ENCODE data around the gene TPK1. TPM values are rescaled to one million over a fixed set of nuclear protein-coding genes. Genes with fewer than 3 reads are reported as not detected.
A peak's percentile ranks its signal among the peaks of the same experiment; 100 is the strongest.

The TPK1 gene
- total and polyA plus RNA-seq, 2 donors: 6.7 to 7.4 TPM

DNA sequence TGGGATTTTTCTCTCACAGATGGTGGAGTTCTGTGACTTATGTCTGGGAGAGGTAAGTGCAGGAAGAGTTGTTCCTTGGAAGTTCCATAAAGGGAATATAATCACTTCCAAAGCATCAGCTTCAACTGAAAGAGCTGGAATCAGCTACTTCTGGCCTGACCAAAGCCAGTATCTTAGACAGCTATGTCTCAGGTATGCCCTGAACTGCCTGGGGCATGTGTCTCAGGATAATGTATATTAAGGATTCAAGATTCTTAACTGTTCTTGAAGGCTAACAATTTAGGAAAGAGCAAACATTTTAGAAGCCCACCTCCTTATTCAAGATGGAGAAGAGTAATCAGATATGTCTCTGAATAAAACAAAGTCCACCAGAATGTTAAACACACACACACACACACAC is 420.0 kb downstream of the TPK1 start:
- H3K9me3 ChIP-seq (ENCODE audit: control insufficient read depth in 2 of 2, insufficient read depth in 1 of 2, low read length in 1 of 2): peaks cover 0 to 6% of the 10 kb centered on the region in 2 donors
- H3K4me1 ChIP-seq (ENCODE audit: control insufficient read depth in 2 of 2, insufficient read depth in 2 of 2, low read length in 2 of 2): no peaks in the 10 kb centered on the region
- H3K36me3 ChIP-seq (ENCODE audit: control insufficient read depth in 2 of 2, insufficient read depth in 2 of 2, low read length in 1 of 2): no peaks in the 10 kb centered on the region
- no peak overlapping the region for H3K27ac ChIP-seq (ENCODE audit: low read depth in 1 of 2, low read length in 1 of 2)
- no peaks in the 10 kb centered on the region for H3K27me3 ChIP-seq (ENCODE audit: control insufficient read depth in 2 of 2, insufficient read depth in 1 of 2, low read length in 1 of 2)
- DNase-seq (ENCODE audit: low read depth in 6 of 9, low spot score in 9 of 9): no peak
- H3K4me3 ChIP-seq (ENCODE audit: low read length in 2 of 2): no peak overlapping the region

DNA sequence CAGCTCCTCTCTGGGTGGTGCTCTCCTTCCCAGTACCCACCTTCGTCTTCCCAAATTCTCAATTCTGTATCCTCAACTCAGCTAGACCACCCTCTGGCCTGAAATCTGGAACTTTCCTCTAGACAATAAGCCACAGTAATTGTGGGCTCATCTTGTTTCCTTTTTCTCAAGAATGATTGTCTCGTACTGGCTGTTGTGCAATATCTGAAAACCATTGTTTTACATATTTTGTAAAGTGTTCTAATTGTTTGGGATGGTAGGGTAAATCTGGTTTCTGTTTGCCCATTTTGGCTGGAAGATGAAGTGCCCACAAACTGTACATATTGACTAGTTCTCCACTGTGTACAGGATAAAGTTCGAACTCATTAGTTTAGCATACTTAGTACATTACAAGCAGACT is 421.0 kb downstream of the TPK1 start:
- Histone ChIP-seq H3K27ac (ENCODE audit: low read depth in 1 of 2, low read length in 1 of 2) (no peak overlapping the region), H3K4me1 (ENCODE audit: control insufficient read depth in 2 of 2, insufficient read depth in 2 of 2, low read length in 2 of 2) (no peaks in the 10 kb centered on the region), H3K36me3 (ENCODE audit: control insufficient read depth in 2 of 2, insufficient read depth in 2 of 2, low read length in 1 of 2) (no peaks in the 10 kb centered on the region), H3K4me3 (ENCODE audit: low read length in 2 of 2) (no peak overlapping the region), H3K9me3 (ENCODE audit: control insufficient read depth in 2 of 2, insufficient read depth in 1 of 2, low read length in 1 of 2) (peaks cover 0 to 6% of the 10 kb centered on the region in 2 donors), H3K27me3 (ENCODE audit: control insufficient read depth in 2 of 2, insufficient read depth in 1 of 2, low read length in 1 of 2) (no peaks in the 10 kb centered on the region)
- 88% methylated on average over 3 of the region's 3 CpGs for WGBS
- no peak for DNase-seq (ENCODE audit: low read depth in 6 of 9, low spot score in 9 of 9)

DNA sequence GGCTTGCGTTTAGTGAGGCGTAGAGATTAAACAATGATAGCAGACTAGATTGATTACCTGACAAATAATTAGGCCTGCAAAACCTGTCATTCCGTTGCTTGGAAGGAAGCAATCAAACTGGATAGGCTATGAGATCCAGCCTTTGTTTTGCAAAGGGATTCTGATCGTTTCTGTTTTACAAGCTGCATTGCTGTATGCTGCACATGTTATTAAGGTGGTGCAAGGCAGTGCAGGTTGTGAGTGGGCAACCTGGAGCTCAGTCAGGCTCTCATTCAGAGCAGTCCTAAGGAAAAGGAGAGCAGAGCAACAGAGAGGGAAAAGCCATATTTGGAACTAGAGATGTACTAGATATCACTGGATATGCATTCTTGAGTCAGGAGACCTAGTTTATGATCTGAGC is 425.4 kb downstream of the TPK1 start:
- Histone ChIP-seq H3K27me3 (ENCODE audit: control insufficient read depth in 2 of 2, insufficient read depth in 1 of 2, low read length in 1 of 2) (no peaks in the 10 kb centered on the region), H3K27ac (ENCODE audit: low read depth in 1 of 2, low read length in 1 of 2) (no peak overlapping the region), H3K36me3 (ENCODE audit: control insufficient read depth in 2 of 2, insufficient read depth in 2 of 2, low read length in 1 of 2) (no peaks in the 10 kb centered on the region), H3K9me3 (ENCODE audit: control insufficient read depth in 2 of 2, insufficient read depth in 1 of 2, low read length in 1 of 2) (no peaks in the 10 kb centered on the region), H3K4me1 (ENCODE audit: control insufficient read depth in 2 of 2, insufficient read depth in 2 of 2, low read length in 2 of 2) (no peaks in the 10 kb centered on the region), H3K4me3 (ENCODE audit: low read length in 2 of 2) (no peak overlapping the region)
- no peak for DNase-seq (ENCODE audit: low read depth in 6 of 9, low spot score in 9 of 9)
- WGBS: 50% methylated on average over 4 of the region's 4 CpGs

DNA sequence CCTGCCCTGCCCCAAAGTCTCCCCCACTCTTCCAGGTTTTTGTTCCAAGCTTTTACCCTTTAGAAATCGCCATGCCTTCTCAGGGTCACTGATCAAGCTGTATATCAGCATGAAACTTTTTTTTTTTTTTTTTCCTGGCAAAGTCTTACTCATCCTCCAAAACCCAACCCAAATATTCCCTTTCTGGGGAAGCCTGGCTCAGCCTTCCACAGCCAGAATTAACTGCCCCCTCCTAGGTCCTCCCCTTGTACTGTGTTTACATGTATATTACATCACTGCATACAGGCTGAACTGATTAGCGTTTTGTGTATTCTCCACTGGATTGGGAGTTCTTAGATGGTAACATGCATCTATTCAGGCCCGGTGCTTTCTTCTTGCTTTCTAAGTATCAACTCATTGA is 427.7 kb downstream of the TPK1 start:
- no peaks in the 10 kb centered on the region for H3K9me3 ChIP-seq (ENCODE audit: control insufficient read depth in 2 of 2, insufficient read depth in 1 of 2, low read length in 1 of 2)
- no peaks in the 10 kb centered on the region for H3K4me1 ChIP-seq (ENCODE audit: control insufficient read depth in 2 of 2, insufficient read depth in 2 of 2, low read length in 2 of 2)
- 90% methylated on average over 3 of the region's 3 CpGs for WGBS
- H3K4me3 ChIP-seq (ENCODE audit: low read length in 2 of 2): no peak overlapping the region
- H3K27me3 ChIP-seq (ENCODE audit: control insufficient read depth in 2 of 2, insufficient read depth in 1 of 2, low read length in 1 of 2): no peaks in the 10 kb centered on the region
- H3K36me3 ChIP-seq (ENCODE audit: control insufficient read depth in 2 of 2, insufficient read depth in 2 of 2, low read length in 1 of 2): no peaks in the 10 kb centered on the region
- DNase-seq (ENCODE audit: low read depth in 6 of 9, low spot score in 9 of 9): no peak
- H3K27ac ChIP-seq (ENCODE audit: low read depth in 1 of 2, low read length in 1 of 2): peak overlapping the region in 1 of 2 donors; percentile 64

DNA sequence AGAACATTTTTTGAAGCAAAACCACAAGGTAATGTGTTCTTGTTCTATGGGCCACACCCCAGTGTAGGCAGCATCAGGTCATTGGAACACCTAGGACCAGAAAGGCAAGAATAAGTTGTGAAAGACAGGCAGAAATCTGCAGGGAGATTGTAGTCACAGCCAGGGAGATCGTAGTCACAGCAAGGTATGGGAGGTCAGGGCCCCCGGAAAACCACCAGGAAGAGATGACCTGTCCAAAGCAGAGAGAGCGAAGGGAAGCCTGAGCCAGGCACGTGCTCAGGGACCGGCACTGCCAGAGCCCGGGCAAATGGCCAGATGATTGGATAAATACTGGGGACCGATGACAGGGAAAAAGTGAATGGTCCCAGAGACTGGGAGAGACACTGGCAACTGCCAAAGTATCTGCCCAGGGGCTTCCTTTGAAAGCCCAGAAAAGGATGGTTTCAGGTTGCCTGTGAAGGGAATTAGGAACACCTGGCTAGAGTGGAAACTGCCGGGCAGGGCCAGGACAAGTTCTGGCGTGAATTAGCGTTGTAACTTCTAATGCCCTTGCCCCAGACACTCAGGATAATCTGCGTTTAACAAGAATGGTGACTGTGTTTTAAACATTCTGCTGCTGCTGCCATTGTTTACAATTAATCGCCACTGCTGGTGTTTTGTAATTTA is 428.5 kb downstream of the TPK1 start:
- 93% methylated on average over 12 of the region's 12 CpGs for WGBS
- Histone ChIP-seq H3K4me3 (ENCODE audit: low read length in 2 of 2) (no peak overlapping the region), H3K36me3 (ENCODE audit: control insufficient read depth in 2 of 2, insufficient read depth in 2 of 2, low read length in 1 of 2) (no peaks in the 10 kb centered on the region), H3K27me3 (ENCODE audit: control insufficient read depth in 2 of 2, insufficient read depth in 1 of 2, low read length in 1 of 2) (no peaks in the 10 kb centered on the region), H3K4me1 (ENCODE audit: control insufficient read depth in 2 of 2, insufficient read depth in 2 of 2, low read length in 2 of 2) (no peaks in the 10 kb centered on the region), H3K27ac (ENCODE audit: low read depth in 1 of 2, low read length in 1 of 2) (peak overlapping the region; percentile 19 to 32), H3K9me3 (ENCODE audit: control insufficient read depth in 2 of 2, insufficient read depth in 1 of 2, low read length in 1 of 2) (no peaks in the 10 kb centered on the region)
- DNase-seq (ENCODE audit: low read depth in 6 of 9, low spot score in 9 of 9): peak in 1 of 9 donors; percentile 11

DNA sequence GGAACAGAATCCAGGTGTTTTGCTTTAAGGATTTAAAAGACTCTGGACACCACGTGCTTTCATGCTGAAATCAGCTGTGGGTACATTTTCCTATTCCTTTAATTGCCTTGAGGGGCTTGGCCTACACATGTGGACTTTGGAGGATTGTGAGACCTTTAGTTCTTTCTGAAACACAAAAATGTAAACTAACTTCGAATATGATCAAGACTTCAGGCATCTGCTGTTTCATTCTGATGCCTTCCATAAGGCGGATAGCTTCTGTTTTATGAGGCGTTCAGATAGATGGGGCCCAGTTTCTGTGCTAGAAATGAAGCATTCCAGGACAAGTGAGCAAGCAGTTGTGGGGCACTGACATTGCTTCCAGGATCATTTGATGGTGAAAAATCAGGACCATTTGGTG is 430.9 kb downstream of the TPK1 start:
- H3K9me3 ChIP-seq (ENCODE audit: control insufficient read depth in 2 of 2, insufficient read depth in 1 of 2, low read length in 1 of 2): no peaks in the 10 kb centered on the region
- no peaks in the 10 kb centered on the region for H3K36me3 ChIP-seq (ENCODE audit: control insufficient read depth in 2 of 2, insufficient read depth in 2 of 2, low read length in 1 of 2)
- H3K4me3 ChIP-seq (ENCODE audit: low read length in 2 of 2): no peak overlapping the region
- WGBS: 96% methylated on average over 4 of the region's 4 CpGs
- no peaks in the 10 kb centered on the region for H3K4me1 ChIP-seq (ENCODE audit: control insufficient read depth in 2 of 2, insufficient read depth in 2 of 2, low read length in 2 of 2)
- no peaks in the 10 kb centered on the region for H3K27me3 ChIP-seq (ENCODE audit: control insufficient read depth in 2 of 2, insufficient read depth in 1 of 2, low read length in 1 of 2)
- no peak overlapping the region for H3K27ac ChIP-seq (ENCODE audit: low read depth in 1 of 2, low read length in 1 of 2)
- no peak for DNase-seq (ENCODE audit: low read depth in 6 of 9, low spot score in 9 of 9)

DNA sequence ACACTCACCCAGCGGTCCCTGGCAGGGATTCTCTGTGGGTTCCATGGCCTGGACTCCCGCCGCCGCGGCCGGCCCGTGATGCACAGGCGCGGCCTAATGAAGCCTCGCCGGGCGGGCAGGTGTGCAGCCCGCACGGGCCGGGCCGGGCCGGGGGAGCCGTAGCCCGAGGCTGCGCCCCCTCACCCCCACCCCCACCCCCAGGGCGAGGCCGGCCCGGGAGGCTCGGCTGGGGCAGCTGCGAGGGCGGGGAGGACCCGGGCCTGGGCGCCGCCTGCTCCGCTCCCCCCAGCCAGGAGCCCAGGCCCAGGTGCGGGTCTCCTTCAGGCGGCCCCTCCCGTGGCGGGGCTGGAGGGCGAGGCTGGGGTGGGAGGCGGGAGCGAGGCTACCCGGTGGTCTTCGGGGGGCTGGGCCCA is 432.2 kb downstream of the TPK1 start, which contains the start of gene NOBOX:
NOBOX (minus strand) TSS at position 45 of the 413 bp plus-strand sequence.
- Histone ChIP-seq H3K4me3 (ENCODE audit: low read length in 2 of 2) (no peak within 1 kb of the TSS), H3K36me3 (ENCODE audit: control insufficient read depth in 2 of 2, insufficient read depth in 2 of 2, low read length in 1 of 2) (no peaks in the 10 kb centered on the region), H3K27me3 (ENCODE audit: control insufficient read depth in 2 of 2, insufficient read depth in 1 of 2, low read length in 1 of 2) (no peaks in the 10 kb centered on the region), H3K9me3 (ENCODE audit: control insufficient read depth in 2 of 2, insufficient read depth in 1 of 2, low read length in 1 of 2) (no peaks in the 10 kb centered on the region), H3K4me1 (ENCODE audit: control insufficient read depth in 2 of 2, insufficient read depth in 2 of 2, low read length in 2 of 2) (no peaks in the 10 kb centered on the region), H3K27ac (ENCODE audit: low read depth in 1 of 2, low read length in 1 of 2) (no peak within 1 kb of the TSS)
- no peak for DNase-seq (ENCODE audit: low read depth in 6 of 9, low spot score in 9 of 9)
- 96% methylated on average over 39 of the region's 39 CpGs for WGBS

DNA sequence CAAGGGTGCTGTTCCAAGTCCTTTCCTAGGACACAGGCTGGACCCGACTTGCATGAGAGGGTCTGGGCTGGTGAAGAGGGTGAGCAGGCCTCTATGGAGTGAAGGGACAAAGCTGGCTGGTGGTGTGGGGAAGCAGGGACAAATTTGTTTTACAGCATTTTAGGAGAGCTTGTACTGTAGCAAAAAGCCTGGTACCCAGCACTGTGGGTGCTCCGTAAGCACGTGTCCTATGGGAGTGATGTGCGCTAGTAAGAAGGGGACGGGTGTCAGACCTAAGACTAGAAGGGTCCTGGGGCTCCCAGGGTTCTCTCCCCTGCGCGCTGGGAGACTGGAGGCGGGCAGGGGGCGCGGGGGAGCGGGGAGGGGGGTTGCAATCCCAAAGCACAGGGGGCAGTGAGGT is 432.8 kb downstream of the TPK1 start:
- Histone ChIP-seq H3K36me3 (ENCODE audit: control insufficient read depth in 2 of 2, insufficient read depth in 2 of 2, low read length in 1 of 2) (no peaks in the 10 kb centered on the region), H3K4me1 (ENCODE audit: control insufficient read depth in 2 of 2, insufficient read depth in 2 of 2, low read length in 2 of 2) (no peaks in the 10 kb centered on the region), H3K4me3 (ENCODE audit: low read length in 2 of 2) (no peak overlapping the region), H3K27me3 (ENCODE audit: control insufficient read depth in 2 of 2, insufficient read depth in 1 of 2, low read length in 1 of 2) (no peaks in the 10 kb centered on the region), H3K27ac (ENCODE audit: low read depth in 1 of 2, low read length in 1 of 2) (no peak overlapping the region), H3K9me3 (ENCODE audit: control insufficient read depth in 2 of 2, insufficient read depth in 1 of 2, low read length in 1 of 2) (no peaks in the 10 kb centered on the region)
- WGBS: 97% methylated on average over 11 of the region's 11 CpGs
- no peak for DNase-seq (ENCODE audit: low read depth in 6 of 9, low spot score in 9 of 9)

All from thymus (tissue), 11 donors.